ENCODE results near the gene TDO2. TPM values are rescaled to one million over a fixed set of nuclear protein-coding genes. Genes with fewer than 3 reads are reported as not detected.
"Not testable (repeated sequence)": the region's sequence is repeated elsewhere in the genome, so short reads cannot be mapped to it uniquely, and the experiment has no call there.

The TDO2 gene
- total RNA-seq, 1 donor = 2.2 TPM

DNA sequence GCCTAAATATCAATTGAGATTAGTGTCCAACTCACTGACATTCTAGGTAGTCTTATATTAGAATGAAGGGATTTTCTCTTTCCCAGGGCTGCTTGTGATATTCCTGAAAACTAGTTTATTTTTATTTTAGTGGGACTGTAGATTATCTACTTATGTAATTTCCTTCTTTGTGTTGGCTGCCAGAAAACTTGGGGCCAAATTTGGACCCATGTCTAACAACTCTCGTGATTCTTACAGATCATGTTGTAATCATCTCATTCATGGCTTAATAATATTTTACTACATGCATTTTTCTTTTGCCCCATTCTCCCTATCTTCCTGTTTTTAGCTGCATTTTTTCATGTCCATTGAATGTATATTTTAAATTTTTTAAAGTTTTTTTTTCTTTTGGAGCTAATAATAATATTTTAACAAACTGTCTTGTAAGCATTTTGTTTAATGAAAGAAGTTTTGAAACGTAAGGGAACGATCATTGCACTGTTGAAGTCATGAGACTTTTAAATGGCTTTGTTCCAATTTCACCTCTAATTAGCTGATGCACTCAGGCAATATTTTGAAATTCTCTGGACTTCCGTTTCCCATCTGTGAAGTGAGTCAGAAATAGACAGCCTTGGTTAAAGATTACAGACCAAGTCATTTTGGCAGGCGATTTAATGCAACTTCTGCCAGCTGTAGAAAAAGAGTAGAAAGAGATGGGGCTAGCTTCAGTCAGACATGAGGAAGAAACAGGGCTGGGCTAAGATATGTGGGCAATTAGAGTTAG lies 14.3 kb upstream of the TDO2 start:
- DNase-seq (ENCODE audit: low read depth) = peak; percentile 89
- no peak overlapping the region for H3K4me3 ChIP-seq (ENCODE audit: low read depth, low read length)
- TF ChIP-seq, protein P1, sequence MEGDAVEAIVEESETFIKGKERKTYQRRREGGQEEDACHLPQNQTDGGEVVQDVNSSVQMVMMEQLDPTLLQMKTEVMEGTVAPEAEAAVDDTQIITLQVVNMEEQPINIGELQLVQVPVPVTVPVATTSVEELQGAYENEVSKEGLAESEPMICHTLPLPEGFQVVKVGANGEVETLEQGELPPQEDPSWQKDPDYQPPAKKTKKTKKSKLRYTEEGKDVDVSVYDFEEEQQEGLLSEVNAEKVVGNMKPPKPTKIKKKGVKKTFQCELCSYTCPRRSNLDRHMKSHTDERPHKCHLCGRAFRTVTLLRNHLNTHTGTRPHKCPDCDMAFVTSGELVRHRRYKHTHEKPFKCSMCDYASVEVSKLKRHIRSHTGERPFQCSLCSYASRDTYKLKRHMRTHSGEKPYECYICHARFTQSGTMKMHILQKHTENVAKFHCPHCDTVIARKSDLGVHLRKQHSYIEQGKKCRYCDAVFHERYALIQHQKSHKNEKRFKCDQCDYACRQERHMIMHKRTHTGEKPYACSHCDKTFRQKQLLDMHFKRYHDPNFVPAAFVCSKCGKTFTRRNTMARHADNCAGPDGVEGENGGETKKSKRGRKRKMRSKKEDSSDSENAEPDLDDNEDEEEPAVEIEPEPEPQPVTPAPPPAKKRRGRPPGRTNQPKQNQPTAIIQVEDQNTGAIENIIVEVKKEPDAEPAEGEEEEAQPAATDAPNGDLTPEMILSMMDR (IDR thresholded peaks at IDR 0.05; ENCODE audit: insufficient read depth, low read depth, low read length) = no peak

DNA sequence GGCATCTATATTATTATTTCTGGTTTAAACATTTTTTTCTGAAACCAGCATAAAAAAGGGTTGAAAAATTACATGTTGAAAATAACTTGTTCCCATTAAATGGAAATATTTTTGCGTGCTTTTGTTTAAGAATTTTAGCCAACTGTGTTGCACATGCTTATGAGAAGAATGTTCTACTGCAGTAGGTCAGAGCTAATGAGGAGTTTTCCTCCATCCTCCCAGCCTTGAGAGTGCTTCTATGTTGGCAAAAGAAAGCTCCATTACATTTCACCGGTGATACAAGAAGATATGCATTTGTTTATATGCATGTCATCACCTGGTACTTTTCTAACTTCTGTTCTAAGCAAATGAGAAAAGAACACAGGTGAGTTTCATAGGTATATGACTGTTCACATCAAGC lies 13.6 kb upstream of the TDO2 start:
- no peak overlapping the region for H3K4me3 ChIP-seq (ENCODE audit: low read depth, low read length)
- no peak for DNase-seq (ENCODE audit: low read depth)

DNA sequence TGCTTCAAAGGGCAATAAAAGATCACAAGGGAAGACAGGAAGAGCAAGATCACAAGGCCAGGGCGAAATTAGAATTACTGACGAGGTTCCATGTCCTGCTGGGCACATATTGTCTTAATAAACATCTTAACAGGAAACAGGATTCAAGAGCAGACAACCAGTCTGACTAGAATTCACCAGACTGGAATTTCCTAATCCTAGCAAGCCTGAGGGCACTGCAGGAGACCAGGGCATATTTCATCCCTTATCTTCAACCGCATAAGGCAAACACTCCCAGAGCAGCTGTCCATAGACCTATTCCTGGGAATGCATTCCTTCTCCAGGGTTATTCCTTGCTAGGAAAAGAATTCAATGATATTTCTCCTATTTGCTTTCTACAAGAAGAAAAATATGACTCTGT lies 12.4 kb upstream of the TDO2 start:
- no peak overlapping the region for H3K4me3 ChIP-seq (ENCODE audit: low read depth, low read length)
- DNase-seq (ENCODE audit: low read depth) = no peak
- TF ChIP-seq, protein P1 (IDR thresholded peaks at IDR 0.05; ENCODE audit: insufficient read depth, low read depth, low read length) = no peak

More for the DNA sequence above, 13.6 kb upstream of the TDO2 start:
- TF ChIP-seq, protein P1 (IDR thresholded peaks at IDR 0.05; ENCODE audit: insufficient read depth, low read depth, low read length) = no peak

DNA sequence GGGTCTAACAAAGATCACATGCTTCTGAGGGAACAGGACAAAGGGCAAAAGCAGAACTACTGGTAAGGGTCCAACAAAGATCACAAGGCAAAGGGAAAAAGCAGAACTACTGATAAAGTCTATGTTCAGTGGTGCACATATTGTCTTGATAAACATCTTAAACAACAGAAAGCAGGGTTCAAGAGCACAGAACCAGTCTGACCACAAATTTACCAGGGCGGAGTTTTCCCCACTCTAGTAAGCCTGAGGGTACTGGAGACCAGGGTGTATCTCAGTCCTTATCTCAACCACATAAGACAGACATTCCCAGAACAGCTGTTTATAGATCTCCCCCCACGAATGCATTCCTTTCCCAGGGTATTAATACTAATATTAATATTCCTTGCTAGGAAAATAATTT lies 5.1 kb upstream of the TDO2 start:
- DNase-seq (ENCODE audit: low read depth); H3K4me3 ChIP-seq (ENCODE audit: low read depth, low read length): not testable (repeated sequence)

DNA sequence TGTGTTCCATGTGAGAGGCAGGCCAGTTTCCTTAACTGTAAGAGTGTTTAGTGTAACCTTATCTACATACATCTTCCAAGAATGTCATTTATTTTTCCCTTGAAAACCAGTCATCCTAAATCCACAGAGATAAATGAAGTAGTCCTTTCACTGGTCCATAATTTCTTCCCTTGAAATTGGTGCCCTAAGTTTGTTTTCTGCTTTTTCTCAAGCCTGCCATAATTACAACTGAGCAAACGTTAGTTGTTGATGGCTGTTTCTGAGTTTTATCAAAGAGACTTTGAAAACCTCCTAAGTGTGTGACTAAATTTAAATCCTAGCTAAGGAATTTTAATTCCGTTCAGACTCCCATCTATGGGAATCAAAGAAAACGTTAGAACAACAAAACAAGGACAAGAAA lies 3.6 kb upstream of the TDO2 start:
- TF ChIP-seq, protein P1 (IDR thresholded peaks at IDR 0.05; ENCODE audit: insufficient read depth, low read depth, low read length) = no peak
- no peak overlapping the region for H3K4me3 ChIP-seq (ENCODE audit: low read depth, low read length)
- DNase-seq (ENCODE audit: low read depth) = peak; percentile 45

DNA sequence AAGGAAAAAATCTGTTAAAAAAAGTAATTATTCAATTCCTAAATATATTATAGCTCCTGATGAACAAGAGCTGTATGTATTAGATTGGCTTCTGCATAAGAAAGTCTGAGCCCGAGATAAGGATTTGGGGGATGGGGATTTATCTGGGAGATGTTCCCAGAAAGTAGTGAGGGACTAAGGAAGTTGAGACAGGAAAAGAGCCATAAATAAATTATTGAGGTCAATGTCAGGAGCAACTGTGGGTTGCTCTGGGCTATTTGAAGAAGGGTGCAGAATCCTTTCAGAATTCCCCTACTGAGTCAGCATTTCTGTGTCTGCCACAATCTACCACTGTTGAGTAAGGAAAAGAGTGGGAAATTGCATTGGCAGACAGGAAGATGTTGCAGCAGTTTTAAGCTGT lies 3.1 kb upstream of the TDO2 start:
- TF ChIP-seq, protein P1 (IDR thresholded peaks at IDR 0.05; ENCODE audit: insufficient read depth, low read depth, low read length) = no peak
- DNase-seq (ENCODE audit: low read depth) = peak; percentile 92
- H3K4me3 ChIP-seq (ENCODE audit: low read depth, low read length) = no peak overlapping the region

DNA sequence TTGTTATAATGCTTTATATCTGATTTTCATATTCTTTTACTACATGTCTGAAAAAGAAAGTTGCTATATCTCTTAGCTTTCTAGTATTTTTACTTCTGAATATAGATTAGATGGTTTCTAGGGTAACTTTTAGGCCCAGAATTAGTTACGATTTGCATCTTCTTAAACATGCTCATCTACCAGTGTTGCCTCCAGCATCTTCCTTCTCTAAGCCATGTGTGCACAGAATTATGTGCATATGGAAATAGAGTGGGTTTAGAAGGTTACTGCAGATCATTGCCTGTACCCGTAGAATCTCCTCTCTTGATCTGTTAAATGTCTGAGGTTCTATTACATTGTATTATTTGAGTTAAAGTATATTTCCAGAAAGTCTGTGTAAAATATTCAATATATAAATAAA lies 2.5 kb upstream of the TDO2 start:
- TF ChIP-seq, protein P1 (IDR thresholded peaks at IDR 0.05; ENCODE audit: insufficient read depth, low read depth, low read length) = no peak
- H3K4me3 ChIP-seq (ENCODE audit: low read depth, low read length) = no peak overlapping the region
- DNase-seq (ENCODE audit: low read depth) = no peak
